ENCODE results near the gene ZNF627.

The ZNF627 gene

DNA sequence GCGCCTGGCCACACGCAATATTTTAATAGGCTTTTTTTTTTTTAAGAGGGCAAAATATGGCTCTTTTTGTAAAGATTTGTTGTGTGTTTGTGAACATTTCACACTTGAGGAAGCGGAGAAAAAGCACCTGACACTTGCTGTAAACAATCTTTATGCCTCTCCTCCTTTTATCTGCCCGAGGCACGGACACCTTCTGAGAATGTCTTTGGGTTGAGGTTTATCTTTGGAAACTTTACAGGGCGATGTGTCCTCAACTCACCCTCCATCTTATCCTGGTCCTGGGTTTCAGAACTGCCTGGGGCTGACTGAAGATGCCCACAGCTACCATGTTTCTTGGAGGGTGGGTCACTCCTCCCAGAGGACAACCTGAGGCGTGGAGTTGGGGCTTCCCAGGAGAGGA, 44.0 kb downstream of the ZNF627 start:
- TF ChIP-seq, protein P1, sequence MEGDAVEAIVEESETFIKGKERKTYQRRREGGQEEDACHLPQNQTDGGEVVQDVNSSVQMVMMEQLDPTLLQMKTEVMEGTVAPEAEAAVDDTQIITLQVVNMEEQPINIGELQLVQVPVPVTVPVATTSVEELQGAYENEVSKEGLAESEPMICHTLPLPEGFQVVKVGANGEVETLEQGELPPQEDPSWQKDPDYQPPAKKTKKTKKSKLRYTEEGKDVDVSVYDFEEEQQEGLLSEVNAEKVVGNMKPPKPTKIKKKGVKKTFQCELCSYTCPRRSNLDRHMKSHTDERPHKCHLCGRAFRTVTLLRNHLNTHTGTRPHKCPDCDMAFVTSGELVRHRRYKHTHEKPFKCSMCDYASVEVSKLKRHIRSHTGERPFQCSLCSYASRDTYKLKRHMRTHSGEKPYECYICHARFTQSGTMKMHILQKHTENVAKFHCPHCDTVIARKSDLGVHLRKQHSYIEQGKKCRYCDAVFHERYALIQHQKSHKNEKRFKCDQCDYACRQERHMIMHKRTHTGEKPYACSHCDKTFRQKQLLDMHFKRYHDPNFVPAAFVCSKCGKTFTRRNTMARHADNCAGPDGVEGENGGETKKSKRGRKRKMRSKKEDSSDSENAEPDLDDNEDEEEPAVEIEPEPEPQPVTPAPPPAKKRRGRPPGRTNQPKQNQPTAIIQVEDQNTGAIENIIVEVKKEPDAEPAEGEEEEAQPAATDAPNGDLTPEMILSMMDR (IDR thresholded peaks at IDR 0.05; ENCODE audit: low read depth, low read length), result no peak
- no peak for DNase-seq (ENCODE audit: extremely low read depth, low read depth)

DNA sequence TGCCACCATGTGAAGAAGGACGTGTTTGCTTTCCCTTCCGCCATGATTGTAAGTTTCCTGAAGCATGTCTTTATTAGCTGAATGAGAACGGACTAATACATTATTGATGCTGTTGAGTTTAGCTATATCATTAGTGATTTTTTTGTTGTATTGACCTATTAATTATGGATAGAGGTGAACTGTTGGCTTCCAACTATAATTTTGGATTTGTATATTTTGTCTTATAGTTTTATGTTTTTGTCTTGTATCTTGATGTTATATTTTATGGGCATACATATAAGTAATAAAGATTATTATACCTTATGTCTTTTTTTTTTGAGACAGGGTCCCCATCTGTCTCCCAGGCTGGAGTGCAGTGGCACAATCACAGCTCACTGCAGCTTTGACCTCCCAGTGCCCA, 45.6 kb downstream of the ZNF627 start:
- no peak for DNase-seq (ENCODE audit: extremely low read depth, low read depth)
- TF ChIP-seq, protein P1 (IDR thresholded peaks at IDR 0.05; ENCODE audit: low read depth, low read length), result no peak

DNA sequence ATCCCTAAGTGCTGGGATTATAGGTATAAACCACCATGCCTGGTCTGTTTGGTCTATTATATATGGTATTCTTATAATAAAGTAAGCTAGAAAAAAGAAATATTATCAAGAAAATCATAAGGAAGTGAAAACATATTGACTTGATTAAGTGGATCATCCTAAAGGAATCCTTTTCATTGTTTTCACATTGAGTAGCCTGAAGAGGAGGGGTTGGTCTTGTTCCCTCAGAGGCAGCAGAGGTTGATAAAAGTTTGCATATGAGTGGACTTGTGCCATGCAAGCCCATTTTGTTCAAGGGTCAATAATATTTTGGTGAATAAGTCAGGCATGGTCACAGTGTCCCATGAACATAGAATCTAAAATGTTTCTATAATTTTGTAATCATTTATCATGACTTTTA, 52.7 kb downstream of the ZNF627 start:
- TF ChIP-seq, protein P1 (IDR thresholded peaks at IDR 0.05; ENCODE audit: low read depth, low read length), result no peak
- no peak for DNase-seq (ENCODE audit: extremely low read depth, low read depth)

DNA sequence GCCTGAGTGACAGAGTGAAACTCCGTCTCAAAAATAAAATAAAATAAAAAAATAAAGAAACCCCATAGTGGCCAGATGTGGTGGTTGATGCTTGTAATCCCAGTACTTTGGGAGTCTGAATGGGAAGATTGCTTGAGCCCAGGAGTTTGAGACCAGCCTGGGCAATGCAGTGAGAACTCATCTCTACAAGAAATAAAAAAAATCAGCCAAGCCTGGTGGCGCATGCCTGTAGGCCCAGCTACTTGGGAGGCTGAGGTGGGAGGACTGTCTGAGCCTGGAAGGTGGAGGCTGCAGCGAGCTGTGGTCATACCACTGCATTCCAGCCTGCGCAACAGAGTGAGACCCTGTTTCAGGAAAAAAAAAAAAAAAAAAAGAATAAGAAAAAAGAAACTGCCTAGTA, 53.8 kb downstream of the ZNF627 start:
- DNase-seq (ENCODE audit: extremely low read depth, low read depth), result no peak
- TF ChIP-seq, protein P1 (IDR thresholded peaks at IDR 0.05; ENCODE audit: low read depth, low read length), result no peak

DNA sequence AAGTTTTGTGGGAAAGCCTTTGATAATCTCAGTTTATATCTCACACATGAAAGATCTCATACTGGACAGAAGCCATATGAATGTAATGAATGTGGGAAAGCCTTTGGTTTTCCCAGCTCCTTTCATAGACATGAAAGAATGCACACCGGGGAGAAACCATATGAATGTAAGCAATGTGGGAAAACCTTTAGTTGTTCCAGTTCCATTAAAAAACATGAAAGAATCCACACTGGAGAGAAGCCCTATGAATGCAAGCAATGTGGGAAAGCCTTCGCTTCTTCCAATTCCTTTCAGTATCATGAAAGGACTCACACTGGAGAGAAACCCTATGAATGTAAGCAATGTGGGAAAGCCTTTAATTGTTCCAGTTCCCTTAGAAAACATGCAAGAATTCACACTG, 54.8 kb downstream of the ZNF627 start:
- no peak for DNase-seq (ENCODE audit: extremely low read depth, low read depth)
- TF ChIP-seq, protein P1 (IDR thresholded peaks at IDR 0.05; ENCODE audit: low read depth, low read length), result no peak

DNA sequence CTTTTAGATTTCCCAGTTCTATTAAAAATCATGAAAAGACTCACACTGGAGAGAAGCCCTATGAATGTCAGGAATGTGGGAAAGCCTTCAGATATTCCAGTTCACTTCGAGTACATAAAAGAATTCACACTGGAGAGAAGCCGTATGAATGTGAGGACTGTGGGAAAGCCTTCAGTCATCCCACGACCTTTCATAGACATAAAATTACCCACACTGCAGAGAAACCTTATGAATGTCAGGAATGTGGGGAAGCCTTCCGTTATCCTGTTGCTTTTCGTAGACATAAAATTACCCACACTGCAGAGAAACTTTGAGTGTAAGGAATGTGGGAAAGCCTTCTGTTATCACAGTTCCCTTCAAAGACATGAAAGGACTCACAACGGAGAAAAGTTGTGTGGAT, 55.2 kb downstream of the ZNF627 start:
- no peak for DNase-seq (ENCODE audit: extremely low read depth, low read depth)
- TF ChIP-seq, protein P1 (IDR thresholded peaks at IDR 0.05; ENCODE audit: low read depth, low read length), result no peak

DNA sequence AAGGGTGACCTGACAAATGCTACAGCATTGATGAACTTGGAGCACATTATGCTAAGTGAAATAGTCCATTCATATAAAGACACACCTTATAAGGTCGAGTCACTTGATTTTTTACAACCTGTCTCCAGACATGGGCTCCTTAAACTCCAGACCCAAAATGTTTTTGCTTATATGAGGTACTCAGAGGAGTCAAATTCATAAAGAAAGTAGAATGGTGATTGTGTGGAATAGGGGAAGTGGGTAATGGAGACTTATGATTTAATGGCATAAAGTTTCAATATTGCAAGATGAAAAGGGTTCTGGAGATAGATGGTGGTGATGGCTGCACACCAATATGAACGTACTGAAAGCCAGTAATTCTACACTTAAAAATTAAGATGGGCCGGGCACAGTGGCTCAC, 59.3 kb downstream of the ZNF627 start:
- TF ChIP-seq, protein P1 (IDR thresholded peaks at IDR 0.05; ENCODE audit: low read depth, low read length), result no peak

More for the DNA sequence above, 59.3 kb downstream of the ZNF627 start:
- no peak for DNase-seq (ENCODE audit: extremely low read depth, low read depth)
